GM12878 (cell line): ENCODE data around the gene NPRL2.

ENCODE experiments used
- EGR1 ChIP-seq, 2 experiments: IDR thresholded peaks; 1 replicate in 1 of 2; 2 replicates in 1 of 2; pipeline ENCODE4 v1.6.1; 2011 to 2012; ENCODE audit warnings: low read depth in 2 of 2, low read length in 2 of 2, borderline replicate concordance in 1 of 2, mild to moderate bottlenecking in 1 of 2, moderate library complexity in 1 of 2
- EZH2 ChIP-seq: IDR thresholded peaks from 2 replicates; pipeline ENCODE4 v1.6.1; 2012; ENCODE audit warnings: low read depth, mild to moderate bottlenecking, control low read depth, inconsistent platforms, low read length, borderline replicate concordance; ENCODE audit not compliant: control insufficient read depth
- FOXM1 ChIP-seq: IDR thresholded peaks from 2 replicates; pipeline ENCODE4 v1.6.1; 2012; ENCODE audit warnings: low read depth, mild to moderate bottlenecking, inconsistent platforms, low read length, moderate library complexity
- POLR2A ChIP-seq: IDR thresholded peaks from 2 replicates; pipeline ENCODE4 v1.6.1; 2011; ENCODE audit warnings: low read depth, mild to moderate bottlenecking, low read length
- SIN3A ChIP-seq: IDR thresholded peaks from 2 replicates; pipeline ENCODE4 v1.6.1; 2012; ENCODE audit warnings: low read depth, low read length, improper control_type of control experiment
- TAF1 ChIP-seq: IDR thresholded peaks from 2 replicates; pipeline ENCODE4 v1.6.1; 2011; ENCODE audit warnings: mild to moderate bottlenecking, low read depth, low read length, borderline replicate concordance
- TARDBP ChIP-seq: IDR thresholded peaks from 2 replicates; pipeline ENCODE4 v1.6.1; 2016; ENCODE audit warnings: borderline replicate concordance
- ZZZ3 ChIP-seq: IDR thresholded peaks from 2 replicates; pipeline ENCODE4 v1.6.1; 2011; ENCODE audit warnings: low read depth; ENCODE audit not compliant: control insufficient read depth, insufficient read length
- TF ChIP-seq, protein P1 (sequence below), 3 experiments: IDR thresholded peaks in 2 of 3; conservative IDR thresholded peaks in 1 of 3; 2 replicates each; pipeline ENCODE4 v1.5.1; 2011; ENCODE audit warnings: low read depth in 3 of 3, low read length in 3 of 3, mild to moderate bottlenecking in 3 of 3, control low read depth in 2 of 3, moderate library complexity in 2 of 3, inconsistent platforms in 1 of 3, mixed read lengths in 1 of 3; ENCODE audit not compliant: control insufficient read depth in 2 of 3, insufficient read depth in 1 of 3; ENCODE audit errors: extremely low read depth in 1 of 3
- TF ChIP-seq, protein P2 (sequence below): fragments of 450-650 bp; IDR thresholded peaks from 2 replicates; pipeline ENCODE4 v1.6.1; 2016; ENCODE audit warnings: mild to moderate bottlenecking

- TF ChIP-seq EZH2 (no peak), FOXM1 (no peak), POLR2A (no peak), TAF1 (no peak), TARDBP (no peak), EGR1 (IDR thresholded peaks at IDR 0.05; ENCODE audit: borderline replicate concordance in 1 of 2, low read depth in 2 of 2, low read length in 2 of 2) (no peak), ZZZ3 (no peak), SIN3A (no peak)
- TF ChIP-seq, protein P1, sequence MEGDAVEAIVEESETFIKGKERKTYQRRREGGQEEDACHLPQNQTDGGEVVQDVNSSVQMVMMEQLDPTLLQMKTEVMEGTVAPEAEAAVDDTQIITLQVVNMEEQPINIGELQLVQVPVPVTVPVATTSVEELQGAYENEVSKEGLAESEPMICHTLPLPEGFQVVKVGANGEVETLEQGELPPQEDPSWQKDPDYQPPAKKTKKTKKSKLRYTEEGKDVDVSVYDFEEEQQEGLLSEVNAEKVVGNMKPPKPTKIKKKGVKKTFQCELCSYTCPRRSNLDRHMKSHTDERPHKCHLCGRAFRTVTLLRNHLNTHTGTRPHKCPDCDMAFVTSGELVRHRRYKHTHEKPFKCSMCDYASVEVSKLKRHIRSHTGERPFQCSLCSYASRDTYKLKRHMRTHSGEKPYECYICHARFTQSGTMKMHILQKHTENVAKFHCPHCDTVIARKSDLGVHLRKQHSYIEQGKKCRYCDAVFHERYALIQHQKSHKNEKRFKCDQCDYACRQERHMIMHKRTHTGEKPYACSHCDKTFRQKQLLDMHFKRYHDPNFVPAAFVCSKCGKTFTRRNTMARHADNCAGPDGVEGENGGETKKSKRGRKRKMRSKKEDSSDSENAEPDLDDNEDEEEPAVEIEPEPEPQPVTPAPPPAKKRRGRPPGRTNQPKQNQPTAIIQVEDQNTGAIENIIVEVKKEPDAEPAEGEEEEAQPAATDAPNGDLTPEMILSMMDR (IDR thresholded peaks at IDR 0.05 in 2 of 3, conservative IDR thresholded peaks at IDR 0.05 in 1 of 3; ENCODE audit: control insufficient read depth in 2 of 3, extremely low read depth in 1 of 3, insufficient read depth in 1 of 3, low read depth in 3 of 3, low read length in 3 of 3), result no peak
- TF ChIP-seq, protein P2, sequence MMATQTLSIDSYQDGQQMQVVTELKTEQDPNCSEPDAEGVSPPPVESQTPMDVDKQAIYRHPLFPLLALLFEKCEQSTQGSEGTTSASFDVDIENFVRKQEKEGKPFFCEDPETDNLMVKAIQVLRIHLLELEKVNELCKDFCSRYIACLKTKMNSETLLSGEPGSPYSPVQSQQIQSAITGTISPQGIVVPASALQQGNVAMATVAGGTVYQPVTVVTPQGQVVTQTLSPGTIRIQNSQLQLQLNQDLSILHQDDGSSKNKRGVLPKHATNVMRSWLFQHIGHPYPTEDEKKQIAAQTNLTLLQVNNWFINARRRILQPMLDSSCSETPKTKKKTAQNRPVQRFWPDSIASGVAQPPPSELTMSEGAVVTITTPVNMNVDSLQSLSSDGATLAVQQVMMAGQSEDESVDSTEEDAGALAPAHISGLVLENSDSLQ, result no peak
These were observed 20.6 kb upstream of the NPRL2 start for GRCh38 chr3:50371133-50371685.
